ENCODE data around the gene GSTK1.

DNA sequence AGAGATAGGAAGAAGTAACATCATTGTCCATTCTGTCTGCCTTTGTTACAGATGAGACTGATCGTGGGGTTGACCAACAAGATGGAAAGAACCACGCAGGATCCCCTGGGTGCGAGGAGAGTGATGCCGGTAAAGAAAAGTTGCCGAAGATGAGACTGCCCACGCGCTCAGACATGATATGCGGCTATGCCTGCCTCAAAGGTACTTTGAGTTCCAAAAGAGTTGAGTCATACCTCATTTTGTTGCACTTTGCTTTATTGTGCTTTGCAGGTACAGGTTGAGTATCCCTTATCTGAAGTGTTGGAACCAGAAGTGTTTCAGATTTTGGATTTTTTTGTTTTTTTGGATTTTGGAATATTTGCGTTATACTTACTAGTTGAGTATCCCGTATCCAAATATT, 40.5 kb downstream of the GSTK1 start:
- TF ChIP-seq, protein P1, sequence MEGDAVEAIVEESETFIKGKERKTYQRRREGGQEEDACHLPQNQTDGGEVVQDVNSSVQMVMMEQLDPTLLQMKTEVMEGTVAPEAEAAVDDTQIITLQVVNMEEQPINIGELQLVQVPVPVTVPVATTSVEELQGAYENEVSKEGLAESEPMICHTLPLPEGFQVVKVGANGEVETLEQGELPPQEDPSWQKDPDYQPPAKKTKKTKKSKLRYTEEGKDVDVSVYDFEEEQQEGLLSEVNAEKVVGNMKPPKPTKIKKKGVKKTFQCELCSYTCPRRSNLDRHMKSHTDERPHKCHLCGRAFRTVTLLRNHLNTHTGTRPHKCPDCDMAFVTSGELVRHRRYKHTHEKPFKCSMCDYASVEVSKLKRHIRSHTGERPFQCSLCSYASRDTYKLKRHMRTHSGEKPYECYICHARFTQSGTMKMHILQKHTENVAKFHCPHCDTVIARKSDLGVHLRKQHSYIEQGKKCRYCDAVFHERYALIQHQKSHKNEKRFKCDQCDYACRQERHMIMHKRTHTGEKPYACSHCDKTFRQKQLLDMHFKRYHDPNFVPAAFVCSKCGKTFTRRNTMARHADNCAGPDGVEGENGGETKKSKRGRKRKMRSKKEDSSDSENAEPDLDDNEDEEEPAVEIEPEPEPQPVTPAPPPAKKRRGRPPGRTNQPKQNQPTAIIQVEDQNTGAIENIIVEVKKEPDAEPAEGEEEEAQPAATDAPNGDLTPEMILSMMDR (optimal IDR thresholded peaks at IDR 0.05 in 1 of 3, IDR thresholded peaks at IDR 0.05 in 1 of 3, conservative IDR thresholded peaks at IDR 0.05 in 1 of 3; ENCODE audit: extremely low read depth in 1 of 3, insufficient read depth in 2 of 3, low read length in 3 of 3) = no peak
- no peak for TF ChIP-seq EZH2 (IDR thresholded peaks at IDR 0.05; ENCODE audit: low read length)
